Right renal pelvis (tissue), 4 donors: ENCODE results near the gene SPATA2L. TPM values are rescaled to one million over a fixed set of nuclear protein-coding genes. Genes with fewer than 3 reads are reported as not detected.
"Not testable (repeated sequence)": the region's sequence is repeated elsewhere in the genome, so short reads cannot be mapped to it uniquely, and the experiment has no call there.

Source experiments
- DNase-seq, 4 donors: peaks; one replicate each; pipeline ENCODE4 v3.0.0-alpha.2; 2013; ENCODE audit warnings: low read depth in 4 of 4, low spot score in 3 of 4, missing footprints in 1 of 4
- polyA plus RNA-seq, 4 donors: library from polyadenylated mRNA; unstranded; fragments of 120-200 nt; gene quantifications; one replicate each; pipeline ENCODE4 v1.2.1, GENCODE V29; 2013; ENCODE audit not compliant: insufficient read length in 4 of 4

SPATA2L gene
- polyA plus RNA-seq, 4 donors = 5.4 to 11.0 (median 6.0) TPM

- no peak for DNase-seq
Observed at GRCh38 chr16:89709716-89710432, 8.4 kb upstream of the SPATA2L start.

- no peak for DNase-seq
Observed at GRCh38 chr16:89709166-89709565, 7.7 kb upstream of the SPATA2L start.

GRCh38 chr16:89708481-89708931, 7.0 kb upstream of the SPATA2L start:
- no peak for DNase-seq

- DNase-seq = no peak
Observed at GRCh38 chr16:89707695-89708094, 6.2 kb upstream of the SPATA2L start.

GRCh38 chr16:89706518-89707260, 5.2 kb upstream of the SPATA2L start:
- no peak for DNase-seq

GRCh38 chr16:89705006-89705405, 3.5 kb upstream of the SPATA2L start:
- DNase-seq = no peak

- DNase-seq = no peak
Observed at GRCh38 chr16:89704281-89704680, 2.8 kb upstream of the SPATA2L start.

- no peak for DNase-seq
Observed at GRCh38 chr16:89700649-89701424, 668 bp downstream of the SPATA2L start.

GRCh38 chr16:89700100-89700648, 1.3 kb downstream of the SPATA2L start:
- DNase-seq = peak; percentile 94 to 98 (median 96)

- not testable (repeated sequence) for DNase-seq
Observed at GRCh38 chr16:89699629-89700099, 1.8 kb downstream of the SPATA2L start.

GRCh38 chr16:89698717-89699116, 2.8 kb downstream of the SPATA2L start:
- not testable (repeated sequence) for DNase-seq

GRCh38 chr16:89697616-89698331, 3.7 kb downstream of the SPATA2L start:
- no peak for DNase-seq

- DNase-seq = no peak
Observed at GRCh38 chr16:89697161-89697615, 4.3 kb downstream of the SPATA2L start.

- no peak for DNase-seq
Observed at GRCh38 chr16:89696670-89697128, 4.8 kb downstream of the SPATA2L start.

- DNase-seq = no peak
Observed at GRCh38 chr16:89695875-89696669, 5.4 kb downstream of the SPATA2L start.

- DNase-seq = no peak
Observed at GRCh38 chr16:89695086-89695874, 6.2 kb downstream of the SPATA2L start.

GRCh38 chr16:89694784-89695085, 6.8 kb downstream of the SPATA2L start:
- not testable (repeated sequence) for DNase-seq
